Activated CD4-positive, alpha-beta T cell treated with anti-CD3 and anti-CD28 coated beads, Interleukin-2, amount 10 ng/mL, durations not matched to agents 7 days and 5 days (primary cell): ENCODE data around the gene PHLDB1. TPM values are rescaled to one million over a fixed set of nuclear protein-coding genes. Genes with fewer than 3 reads are reported as not detected.

ENCODE experiments used
- CTCF ChIA-PET: fragments of 350-600 bp; sonication (Branson Sonifier 250); formaldehyde crosslinking; loops from one replicate; lab custom pipeline; 2021; ENCODE audit warnings: antibody characterized with exemption; lab: Charles Lee
- POLR2A ChIA-PET: fragments of 350-600 bp; sonication (Branson Sonifier 250); formaldehyde crosslinking; loops from one replicate; lab custom pipeline; 2021; ENCODE audit warnings: antibody characterized with exemption; lab: Charles Lee
- DNase-seq: peaks from one replicate; pipeline ENCODE4 v3.0.0-alpha.2; 2020
- H3K27ac Mint-ChIP-seq: one replicate; pipeline ENCODE4 v1.8.0; 2021; ENCODE audit warnings: mild to moderate bottlenecking, moderate library complexity, mixed read lengths
- H3K27me3 Mint-ChIP-seq: one replicate; pipeline ENCODE4 v1.8.0; 2021; ENCODE audit warnings: mixed read lengths
- H3K36me3 Mint-ChIP-seq: one replicate; pipeline ENCODE4 v1.8.0; 2021; ENCODE audit warnings: low read depth, mixed read lengths
- H3K4me1 Mint-ChIP-seq: one replicate; pipeline ENCODE4 v1.8.0; 2021; ENCODE audit warnings: mixed read lengths
- H3K4me3 Mint-ChIP-seq: one replicate; pipeline ENCODE4 v1.8.0; 2021; ENCODE audit warnings: mild to moderate bottlenecking, moderate library complexity, mixed read lengths
- H3K9me3 Mint-ChIP-seq: one replicate; pipeline ENCODE4 v1.8.0; 2021; ENCODE audit warnings: mixed read lengths
- total RNA-seq, 2 experiments: library from RNA; stranded (reverse); gene quantifications; one replicate each; pipeline ENCODE4 v1.2.3, GENCODE V29; 2021

PHLDB1 gene
- total RNA-seq, 2 experiments from 2014 or later: 0.06 to 0.12 TPM

DNA sequence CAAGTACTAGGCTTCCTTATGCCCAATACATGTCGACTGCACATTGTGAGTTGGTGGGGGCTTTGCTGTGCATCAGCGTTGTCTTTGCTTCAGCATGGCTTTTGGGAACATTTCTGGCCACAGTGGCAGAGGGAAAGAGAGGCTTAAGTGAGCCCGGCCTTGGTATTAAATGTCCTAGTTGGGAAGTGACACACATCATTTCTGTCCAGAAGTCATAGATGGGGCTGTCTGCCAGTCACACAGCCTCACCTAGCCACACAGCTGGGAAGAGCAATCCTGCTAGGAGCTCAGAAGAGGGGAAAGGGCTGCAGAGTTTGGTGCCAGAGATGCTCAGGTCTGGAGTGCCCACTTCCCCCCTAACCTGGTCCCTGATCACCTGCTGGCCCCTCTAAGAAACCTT is 44.4 kb downstream of the PHLDB1 start:
- H3K36me3 Mint-ChIP-seq: no peaks in the 10 kb centered on the region
- H3K27me3 Mint-ChIP-seq: no peaks in the 10 kb centered on the region
- peaks cover 9% of the 10 kb centered on the region for H3K4me1 Mint-ChIP-seq
- H3K4me3 Mint-ChIP-seq: no peak overlapping the region
- ChIA-PET POLR2A (no interaction called here), CTCF (no interaction called here)
- H3K9me3 Mint-ChIP-seq: no peaks in the 10 kb centered on the region
- no peak overlapping the region for H3K27ac Mint-ChIP-seq
- DNase-seq: no peak

DNA sequence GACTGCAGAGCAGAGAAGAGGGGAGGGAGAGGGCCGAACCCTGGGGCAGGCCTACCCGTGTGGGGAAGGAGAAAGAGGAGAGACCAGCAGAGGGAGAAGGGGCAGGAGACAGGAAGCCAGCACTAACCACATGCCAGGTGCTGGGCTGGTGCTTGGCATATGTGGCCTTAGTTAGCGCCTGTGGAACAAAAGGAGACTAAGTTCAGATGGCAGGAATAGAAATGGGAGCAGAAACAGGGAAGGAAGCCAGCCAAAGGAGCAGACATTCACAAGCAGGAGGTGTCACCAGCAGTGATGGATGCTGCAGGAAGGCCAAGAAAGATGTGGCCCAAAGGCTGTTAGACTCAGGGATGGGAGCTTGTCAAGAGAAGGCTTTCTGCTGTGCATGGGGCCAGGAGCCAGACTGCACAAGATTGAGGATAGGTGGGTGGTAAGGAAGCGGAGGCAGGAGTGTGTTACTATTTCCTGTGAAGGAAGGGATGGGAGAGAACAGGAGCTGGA is 45.3 kb downstream of the PHLDB1 start:
- Mint-ChIP-seq H3K4me1 (peaks cover 9% of the 10 kb centered on the region), H3K27ac (no peak overlapping the region), H3K4me3 (no peak overlapping the region), H3K36me3 (no peaks in the 10 kb centered on the region), H3K9me3 (no peaks in the 10 kb centered on the region), H3K27me3 (no peaks in the 10 kb centered on the region)
- DNase-seq: no peak
- CTCF ChIA-PET: no interaction called here
- POLR2A ChIA-PET: no interaction called here

DNA sequence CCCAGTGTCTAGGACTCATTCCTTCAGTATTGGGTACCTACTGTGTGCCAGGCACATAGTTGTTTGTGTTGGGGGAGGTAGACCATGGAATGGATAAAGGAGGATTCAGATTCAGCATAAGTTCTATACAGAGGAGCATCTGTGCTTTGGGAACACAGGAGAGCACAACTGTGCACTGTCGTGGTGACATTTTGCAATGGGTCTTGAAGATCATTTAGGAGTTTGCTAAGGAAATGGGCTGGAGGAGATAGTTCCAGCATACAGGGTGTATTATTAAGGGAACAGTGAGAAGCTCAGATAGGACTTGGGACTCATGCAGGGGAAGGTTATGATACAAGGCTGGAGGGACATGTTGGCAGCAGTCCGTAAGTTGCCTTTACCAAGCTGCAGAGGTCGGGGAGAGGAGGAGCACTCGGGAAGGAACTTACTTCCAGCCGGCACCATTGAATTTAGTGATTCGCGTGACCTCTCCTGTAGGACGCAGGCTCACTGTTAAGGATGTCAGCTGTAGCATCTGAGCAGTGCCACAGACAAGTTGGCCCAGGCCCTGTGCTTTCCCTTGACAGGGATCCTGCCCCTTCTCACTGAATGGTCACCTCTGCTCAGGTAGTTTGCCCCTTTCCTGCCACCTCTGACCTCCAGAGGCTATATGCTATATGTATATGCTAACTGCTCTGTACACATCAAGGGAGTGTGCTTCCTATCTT is 46.4 kb downstream of the PHLDB1 start:
- H3K4me1 Mint-ChIP-seq: peaks cover 9% of the 10 kb centered on the region
- no peaks in the 10 kb centered on the region for H3K27me3 Mint-ChIP-seq
- no peaks in the 10 kb centered on the region for H3K9me3 Mint-ChIP-seq
- CTCF ChIA-PET: no interaction called here
- H3K36me3 Mint-ChIP-seq: no peaks in the 10 kb centered on the region
- POLR2A ChIA-PET: no interaction called here
- H3K4me3 Mint-ChIP-seq: no peak overlapping the region
- no peak overlapping the region for H3K27ac Mint-ChIP-seq
- DNase-seq: no peak

DNA sequence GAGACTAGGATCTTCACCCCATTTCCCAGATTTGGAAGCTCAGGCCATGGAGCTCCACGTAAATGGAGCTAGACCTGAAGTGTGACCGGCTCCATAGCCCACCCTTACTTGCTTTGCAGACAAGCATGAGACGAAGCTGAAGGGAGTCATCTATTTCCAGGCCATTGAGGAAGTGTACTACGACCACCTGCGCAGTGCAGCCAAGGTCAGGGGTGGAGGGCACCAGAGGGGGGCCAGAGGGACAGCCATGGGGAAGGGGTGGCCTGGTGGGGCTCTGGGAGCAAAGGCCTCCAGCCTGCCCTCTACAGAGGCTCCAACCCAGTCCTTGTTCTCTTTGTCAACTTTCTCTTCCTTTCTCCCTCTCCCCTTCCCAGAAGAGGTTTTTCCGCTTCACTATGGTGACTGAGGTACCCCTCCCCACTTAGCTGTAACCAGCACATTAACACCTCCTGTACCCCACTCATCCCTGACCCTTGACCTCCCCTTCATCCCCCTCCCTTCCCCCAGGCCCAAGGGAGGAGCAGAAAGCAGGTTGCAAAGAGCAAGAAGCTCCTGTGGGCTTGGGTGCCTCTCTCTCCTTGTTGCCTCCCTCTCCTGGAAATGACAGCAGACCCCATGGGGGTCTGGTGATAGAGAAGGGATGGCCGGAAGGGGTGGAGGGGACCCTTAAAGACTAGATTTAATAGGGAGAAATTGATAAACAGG is 48.2 kb downstream of the PHLDB1 start:
- ChIA-PET POLR2A (no interaction called here), CTCF (interaction anchor here (1.1 to 1.3 kb wide), 2 partner anchors 9 to 16 kb away, joined by 3 read pairs; no protein-coding TSS in a partner anchor)
- Mint-ChIP-seq H3K4me3 (no peak overlapping the region), H3K27ac (no peak overlapping the region), H3K4me1 (peaks cover 9% of the 10 kb centered on the region), H3K9me3 (no peaks in the 10 kb centered on the region), H3K27me3 (no peaks in the 10 kb centered on the region), H3K36me3 (no peaks in the 10 kb centered on the region)
- DNase-seq: no peak

DNA sequence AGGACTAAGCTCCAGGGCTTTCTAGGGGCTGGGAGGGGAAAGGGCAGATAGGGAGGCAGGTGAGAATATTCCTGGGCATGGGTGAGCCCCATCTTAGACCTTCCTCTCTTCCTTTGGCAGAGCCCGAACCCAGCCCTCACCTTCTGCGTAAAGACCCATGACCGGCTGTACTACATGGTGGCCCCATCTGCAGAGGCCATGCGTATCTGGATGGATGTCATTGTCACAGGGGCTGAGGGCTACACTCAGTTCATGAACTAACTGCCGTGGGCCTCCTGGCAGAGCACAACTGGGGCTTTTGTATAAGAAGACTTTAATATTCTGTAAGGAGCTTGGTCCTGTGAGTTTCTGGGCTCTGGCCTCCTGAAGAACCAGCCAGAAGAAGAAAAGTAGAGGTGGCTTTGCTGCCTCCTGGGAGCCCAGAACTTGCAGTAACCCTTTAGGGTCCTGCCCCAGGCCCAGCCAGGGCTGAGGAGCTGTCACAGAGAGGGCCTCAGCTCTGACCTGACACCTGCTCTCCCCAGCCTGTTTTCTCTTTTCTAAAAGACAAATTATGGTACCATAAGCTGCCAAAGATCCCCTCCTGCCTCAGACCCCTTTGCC is 49.2 kb downstream of the PHLDB1 start:
- no peaks in the 10 kb centered on the region for H3K36me3 Mint-ChIP-seq
- H3K4me3 Mint-ChIP-seq: no peak overlapping the region
- DNase-seq: no peak
- H3K4me1 Mint-ChIP-seq: peaks cover 9% of the 10 kb centered on the region
- H3K27me3 Mint-ChIP-seq: no peaks in the 10 kb centered on the region
- CTCF ChIA-PET: interaction anchor here (0.6 to 1.3 kb wide), 4 partner anchors 10 to 372 kb away, joined by 3 to 4 read pairs (median 3); no protein-coding TSS in a partner anchor
- no peaks in the 10 kb centered on the region for H3K9me3 Mint-ChIP-seq
- no peak overlapping the region for H3K27ac Mint-ChIP-seq
- POLR2A ChIA-PET: no interaction called here

DNA sequence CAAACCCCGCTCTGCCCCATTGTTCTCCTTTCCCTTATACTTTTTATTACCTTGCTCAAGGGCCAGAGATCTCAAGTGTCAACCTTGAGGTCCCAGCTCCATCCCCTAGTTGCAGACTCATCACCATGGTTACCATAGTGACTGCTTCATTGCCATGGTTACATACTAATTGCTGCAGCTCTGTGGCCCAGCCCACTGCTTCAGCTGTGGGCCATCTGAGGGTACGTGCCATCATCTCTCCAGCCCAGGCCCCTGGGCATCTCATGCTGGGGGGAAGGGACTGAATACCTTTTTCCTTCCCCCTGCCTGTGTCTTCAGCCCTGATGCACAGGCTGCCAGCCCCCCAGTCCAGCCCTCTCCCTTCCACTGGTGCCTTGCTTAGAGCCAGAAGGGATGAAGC is 49.8 kb downstream of the PHLDB1 start:
- Mint-ChIP-seq H3K27ac (no peak overlapping the region), H3K36me3 (no peaks in the 10 kb centered on the region), H3K27me3 (no peaks in the 10 kb centered on the region), H3K4me1 (peaks cover 8% of the 10 kb centered on the region), H3K9me3 (no peaks in the 10 kb centered on the region), H3K4me3 (no peak overlapping the region)
- CTCF ChIA-PET: interaction anchor here (0.6 to 4.1 kb wide), 5 partner anchors 10 to 372 kb away, joined by 3 to 24 read pairs (median 4); no protein-coding TSS in a partner anchor
- POLR2A ChIA-PET: no interaction called here
- no peak for DNase-seq

DNA sequence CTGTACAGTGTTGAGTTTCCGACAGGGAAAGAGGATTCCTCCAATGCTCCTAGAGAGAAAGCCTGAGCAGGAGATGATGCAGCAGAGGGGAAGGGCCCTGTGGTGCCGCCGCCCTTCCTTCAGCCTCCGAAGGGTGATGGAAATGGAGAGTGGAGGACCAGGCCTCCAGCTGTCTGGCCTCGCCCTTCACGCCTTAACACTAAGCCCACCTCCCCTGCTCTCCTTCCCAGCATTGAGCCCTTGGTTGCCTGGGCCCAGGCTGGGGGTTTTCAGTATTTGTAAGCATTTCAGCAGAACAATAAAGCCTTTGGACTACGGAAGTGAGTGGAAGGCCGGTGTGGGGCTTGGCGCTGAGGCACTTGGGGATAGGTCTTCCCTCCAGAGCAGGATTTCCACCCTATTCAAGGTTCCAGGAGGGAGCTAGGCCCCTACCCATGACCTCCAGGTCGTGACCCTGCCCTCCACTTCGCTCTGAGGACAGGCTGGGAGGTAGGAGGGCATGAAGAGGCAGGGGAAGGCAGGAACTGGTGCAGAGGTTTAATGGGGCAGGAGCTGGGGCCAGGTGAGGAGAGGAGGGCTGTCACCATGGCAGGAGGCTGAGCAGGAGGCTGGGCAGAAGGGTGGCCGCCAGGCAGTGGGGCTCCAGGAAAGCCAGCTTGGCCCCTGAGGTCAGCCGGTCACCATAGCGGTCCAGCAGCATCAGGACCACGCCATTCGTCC is 50.5 kb downstream of the PHLDB1 start:
- H3K4me1 Mint-ChIP-seq: peaks cover 2% of the 10 kb centered on the region
- DNase-seq: no peak
- POLR2A ChIA-PET: no interaction called here
- no peaks in the 10 kb centered on the region for H3K9me3 Mint-ChIP-seq
- H3K4me3 Mint-ChIP-seq: no peak overlapping the region
- no peaks in the 10 kb centered on the region for H3K27me3 Mint-ChIP-seq
- CTCF ChIA-PET: interaction anchor here (0.6 to 4.1 kb wide), 10 partner anchors 9 to 1180 kb away, joined by 3 to 24 read pairs (median 5); no protein-coding TSS in a partner anchor
- no peak overlapping the region for H3K27ac Mint-ChIP-seq
- no peaks in the 10 kb centered on the region for H3K36me3 Mint-ChIP-seq

DNA sequence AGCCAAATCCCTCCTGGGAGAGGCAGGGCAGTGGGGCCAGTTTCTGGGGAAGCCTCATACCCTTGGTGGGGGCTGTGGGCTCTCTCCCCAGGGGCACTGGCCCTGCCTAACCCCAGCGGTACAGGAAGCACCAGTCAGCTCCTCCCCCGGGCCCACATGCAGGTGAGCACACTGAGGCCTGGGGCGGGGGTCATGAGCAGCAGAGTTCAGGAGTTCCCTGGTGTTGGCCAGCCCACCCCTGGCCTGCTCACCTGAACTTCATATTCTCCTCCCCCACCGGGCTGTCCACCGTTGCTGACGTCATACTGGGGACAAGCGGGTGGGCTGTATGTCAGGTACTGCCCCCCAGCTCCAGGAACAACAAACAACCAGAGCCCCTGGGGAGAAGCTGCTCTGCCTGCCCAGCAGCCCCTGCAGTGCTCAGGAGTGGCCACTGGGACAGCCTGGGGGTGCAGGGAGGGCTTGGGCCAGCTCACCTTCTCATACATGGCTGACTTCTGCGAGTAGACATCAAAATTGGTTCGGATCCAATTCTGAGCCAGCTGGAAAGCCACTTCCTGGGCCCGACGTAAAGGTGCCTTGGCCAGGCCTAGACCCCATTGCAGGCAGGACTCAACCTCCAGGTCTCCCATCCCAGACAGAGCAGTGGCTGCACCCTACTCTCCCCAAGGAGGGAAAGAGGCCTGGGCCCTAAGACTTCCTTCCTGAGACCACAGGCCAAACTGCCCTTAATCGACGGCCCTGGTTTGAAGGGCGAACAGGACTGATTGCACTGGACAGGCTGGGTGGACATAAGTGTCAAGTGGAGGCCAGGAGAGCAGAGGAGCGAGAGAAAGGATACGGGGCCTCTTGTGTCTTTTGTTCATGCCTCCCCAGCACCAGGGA is 51.3 kb downstream of the PHLDB1 start:
- Mint-ChIP-seq H3K4me1 (no peaks in the 10 kb centered on the region), H3K4me3 (no peak overlapping the region), H3K27ac (no peak overlapping the region), H3K36me3 (no peaks in the 10 kb centered on the region), H3K27me3 (no peaks in the 10 kb centered on the region), H3K9me3 (no peaks in the 10 kb centered on the region)
- DNase-seq: no peak
- POLR2A ChIA-PET: no interaction called here
- CTCF ChIA-PET: interaction anchor here (0.6 to 4.1 kb wide), 14 partner anchors 8 to 1181 kb away, joined by 3 to 24 read pairs (median 4); no protein-coding TSS in a partner anchor

DNA sequence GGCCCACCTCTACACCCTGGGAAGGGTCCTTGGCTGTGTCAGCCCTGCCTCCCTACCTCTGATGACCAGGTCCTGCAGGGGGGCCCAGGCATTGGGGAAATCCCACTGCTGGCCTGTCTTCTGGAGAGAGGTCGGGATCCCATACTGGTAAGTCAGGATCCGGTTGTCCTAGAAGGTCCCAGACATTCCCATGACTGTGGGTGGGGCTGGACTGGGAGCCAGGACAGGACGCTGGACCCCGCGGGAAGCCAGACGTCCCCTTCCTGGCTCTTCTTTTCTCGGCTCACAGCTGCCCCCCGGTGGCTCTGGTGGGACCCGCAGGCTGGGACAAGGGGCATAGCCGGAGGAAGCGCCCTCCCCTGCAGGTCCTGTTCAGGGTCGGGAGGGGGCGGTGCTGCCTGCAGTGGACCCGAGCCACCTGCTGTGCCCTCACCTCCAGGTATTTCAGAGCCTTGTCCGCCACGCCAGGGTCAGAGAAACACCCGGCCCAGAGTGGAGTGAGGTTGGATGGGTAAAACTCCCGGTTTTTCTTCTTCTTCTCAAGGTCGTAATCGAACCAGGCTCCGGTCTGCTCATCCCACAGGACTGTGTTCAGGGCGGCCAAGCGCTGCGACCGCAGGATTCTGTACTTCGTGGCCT is 52.0 kb downstream of the PHLDB1 start:
- H3K9me3 Mint-ChIP-seq: no peaks in the 10 kb centered on the region
- H3K4me3 Mint-ChIP-seq: no peak overlapping the region
- H3K4me1 Mint-ChIP-seq: no peaks in the 10 kb centered on the region
- H3K27ac Mint-ChIP-seq: no peak overlapping the region
- ChIA-PET CTCF (interaction anchor here (0.8 to 4.1 kb wide), 17 partner anchors 9 to 271 kb away, joined by 3 to 24 read pairs (median 4); no protein-coding TSS in a partner anchor), POLR2A (no interaction called here)
- H3K27me3 Mint-ChIP-seq: no peaks in the 10 kb centered on the region
- H3K36me3 Mint-ChIP-seq: no peaks in the 10 kb centered on the region
- DNase-seq: peak; percentile 91

DNA sequence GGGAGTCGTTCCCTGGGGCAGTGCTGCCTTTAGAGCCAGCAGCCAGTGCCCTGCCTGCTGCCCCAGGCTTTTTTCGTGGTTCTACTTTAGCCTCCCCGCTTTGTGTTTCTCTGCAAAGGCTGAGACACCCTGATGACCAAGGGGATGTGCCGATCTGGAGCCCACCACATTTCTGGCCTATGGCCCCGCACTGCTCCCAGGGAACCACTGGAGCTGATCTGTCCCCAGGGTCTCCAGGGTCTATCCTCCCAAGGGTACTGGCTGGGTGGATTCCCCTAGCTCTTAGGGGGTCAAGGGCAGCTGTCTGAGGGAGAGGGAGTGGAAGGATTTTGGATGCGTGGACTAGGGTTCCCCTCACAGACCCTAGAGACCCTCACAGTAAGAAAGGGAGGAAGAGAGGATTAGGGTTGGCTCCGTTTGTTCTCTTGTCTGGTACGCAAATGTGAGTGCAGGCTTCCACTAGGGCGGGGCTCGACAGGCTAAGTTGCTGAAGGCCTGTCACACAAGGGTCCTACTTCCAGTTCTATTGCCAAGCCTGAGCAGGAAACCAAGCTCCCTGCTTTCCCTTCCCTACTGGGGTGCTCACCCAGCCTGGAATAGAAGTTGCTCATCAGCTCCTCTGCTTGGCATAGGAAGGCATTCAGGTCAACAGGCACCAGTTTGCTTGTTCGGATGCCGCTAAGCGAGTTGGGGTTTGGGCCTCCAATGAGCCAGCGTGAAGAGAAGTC is 52.7 kb downstream of the PHLDB1 start:
- DNase-seq: no peak
- CTCF ChIA-PET: interaction anchor here (0.8 to 4.1 kb wide), 17 partner anchors 9 to 270 kb away, joined by 3 to 24 read pairs (median 3); no protein-coding TSS in a partner anchor
- Mint-ChIP-seq H3K4me1 (no peaks in the 10 kb centered on the region), H3K4me3 (no peak overlapping the region), H3K36me3 (no peaks in the 10 kb centered on the region), H3K27ac (no peak overlapping the region), H3K27me3 (no peaks in the 10 kb centered on the region), H3K9me3 (no peaks in the 10 kb centered on the region)
- POLR2A ChIA-PET: no interaction called here
